Endodermal cell (in vitro differentiated cells): ENCODE results near the gene CYP4F3. TPM values are rescaled to one million over a fixed set of nuclear protein-coding genes. Genes with fewer than 3 reads are reported as not detected.
"Not testable (repeated sequence)": the region's sequence is repeated elsewhere in the genome, so short reads cannot be mapped to it uniquely, and the experiment has no call there.

ENCODE experiments used
- DNase-seq: peaks from one replicate; pipeline ENCODE4 v3.0.0-alpha.2; 2017
- H3K27ac ChIP-seq: 2 replicates; pipeline ENCODE4 v1.5.1; 2013; ENCODE audit warnings: mild to moderate bottlenecking, low read depth, low read length, moderate library complexity
- H3K27me3 ChIP-seq: 2 replicates; pipeline ENCODE4 v1.6.1; 2013; ENCODE audit warnings: mild to moderate bottlenecking, low read length, moderate library complexity; ENCODE audit not compliant: insufficient read depth, control insufficient read depth, poor library complexity, severe bottlenecking
- H3K36me3 ChIP-seq: 2 replicates; pipeline ENCODE4 v1.7.0; 2013; ENCODE audit warnings: mild to moderate bottlenecking, low read length, moderate library complexity; ENCODE audit not compliant: control insufficient read depth, insufficient read depth
- H3K4me1 ChIP-seq: one replicate; pipeline ENCODE4 v1.7.0; 2013; ENCODE audit warnings: low read length; ENCODE audit not compliant: control insufficient read depth, insufficient read depth
- H3K4me3 ChIP-seq: 2 replicates; pipeline ENCODE4 v1.5.1; 2013; ENCODE audit warnings: mild to moderate bottlenecking, low read length, moderate library complexity
- H3K9ac ChIP-seq: 2 replicates; pipeline ENCODE4 v1.6.1; 2013; ENCODE audit warnings: mild to moderate bottlenecking, low read length, moderate library complexity; ENCODE audit not compliant: poor library complexity, severe bottlenecking; ENCODE audit errors: extremely low read depth
- H3K9me3 ChIP-seq: 2 replicates; pipeline ENCODE4 v1.6.1; 2013; ENCODE audit warnings: mild to moderate bottlenecking, low read length, moderate library complexity; ENCODE audit not compliant: control insufficient read depth
- H3K27ac Mint-ChIP-seq: 2 replicates; pipeline ENCODE4 v1.8.0; 2020; ENCODE audit warnings: mixed read lengths
- H3K27me3 Mint-ChIP-seq: 2 replicates; pipeline ENCODE4 v1.8.0; 2021; ENCODE audit warnings: mild to moderate bottlenecking, mixed read lengths; ENCODE audit not compliant: insufficient read depth
- H3K36me3 Mint-ChIP-seq: 2 replicates; pipeline ENCODE4 v1.8.0; 2020; ENCODE audit warnings: low read depth, mixed read lengths
- H3K4me1 Mint-ChIP-seq: 2 replicates; pipeline ENCODE4 v1.8.0; 2020; ENCODE audit warnings: mixed read lengths
- H3K4me3 Mint-ChIP-seq: 2 replicates; pipeline ENCODE4 v1.8.0; 2020; ENCODE audit warnings: mild to moderate bottlenecking, moderate library complexity, mixed read lengths
- H3K9me3 Mint-ChIP-seq: 2 replicates; pipeline ENCODE4 v1.8.0; 2020; ENCODE audit warnings: mild to moderate bottlenecking, mixed read lengths
- WGBS, 2 experiments: methylation state at CpG; one replicate each; pipeline versions ENCODE4 v1.1.5 to v1.1.7; 2013; ENCODE audit warnings: missing lambda C conversion rate in 2 of 2, mixed read lengths in 1 of 2; ENCODE audit not compliant: insufficient coverage in 1 of 2, insufficient read length in 1 of 2; 5-methylcytosine and 5-hydroxymethylcytosine counted together
- total RNA-seq, 2 donors: library from RNA; stranded (reverse); fragmentation: NEBNext Ultra II Directional in 1 of 2; extraction: Animal tissue kit (Norgen Biotek cat#: 25700) in 1 of 2; gene quantifications; 2 replicates in 1 of 2; 3 replicates in 1 of 2; pipeline ENCODE4 v1.2.1, GENCODE V29; 2021
- TF ChIP-seq, protein P1 (sequence below): fragments of 200-600 bp; sonication (generic); conservative IDR thresholded peaks from 2 replicates; pipeline ENCODE4 v1.5.0; 2021; ENCODE audit warnings: antibody characterized with exemption, mild to moderate bottlenecking

Gene CYP4F3
- total RNA-seq, 2 donors from 2014 or later = not detected

DNA sequence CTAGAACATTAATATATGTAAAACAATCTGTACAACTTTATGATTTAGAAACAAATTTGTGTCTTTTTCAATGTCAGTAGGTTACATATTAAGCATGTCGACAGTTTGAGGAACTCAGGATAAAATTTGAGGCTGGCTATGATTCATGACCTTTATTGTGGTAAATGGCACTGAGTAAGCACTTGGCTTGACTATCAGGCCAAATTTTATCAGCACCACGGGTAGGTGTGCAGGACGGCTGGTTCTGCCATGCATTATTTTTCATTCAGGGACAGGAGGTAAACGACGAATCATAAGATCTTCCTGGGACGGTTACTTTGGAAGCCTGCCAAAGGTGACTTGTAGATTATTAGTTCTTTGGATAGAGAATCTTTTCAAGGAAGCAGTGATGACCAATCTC lies 45.6 kb upstream of the CYP4F3 start:
- Histone ChIP-seq H3K36me3 (no peaks in the 10 kb centered on the region), H3K9me3 (peaks cover 28% of the 10 kb centered on the region), H3K27me3 (no peaks in the 10 kb centered on the region), H3K27ac (no peak overlapping the region), H3K4me3 (no peak overlapping the region), H3K4me1 (no peaks in the 10 kb centered on the region), H3K9ac (no peak overlapping the region)
- Mint-ChIP-seq H3K4me1 (no peaks in the 10 kb centered on the region), H3K27me3 (no peaks in the 10 kb centered on the region), H3K27ac (no peak overlapping the region), H3K9me3 (peaks cover 71% of the 10 kb centered on the region), H3K4me3 (no peak overlapping the region), H3K36me3 (no peaks in the 10 kb centered on the region)
- DNase-seq = no peak
- WGBS, 2 experiments = 60 to 75% methylated on average over 6 of the region's 6 CpGs
- TF ChIP-seq, protein P1, sequence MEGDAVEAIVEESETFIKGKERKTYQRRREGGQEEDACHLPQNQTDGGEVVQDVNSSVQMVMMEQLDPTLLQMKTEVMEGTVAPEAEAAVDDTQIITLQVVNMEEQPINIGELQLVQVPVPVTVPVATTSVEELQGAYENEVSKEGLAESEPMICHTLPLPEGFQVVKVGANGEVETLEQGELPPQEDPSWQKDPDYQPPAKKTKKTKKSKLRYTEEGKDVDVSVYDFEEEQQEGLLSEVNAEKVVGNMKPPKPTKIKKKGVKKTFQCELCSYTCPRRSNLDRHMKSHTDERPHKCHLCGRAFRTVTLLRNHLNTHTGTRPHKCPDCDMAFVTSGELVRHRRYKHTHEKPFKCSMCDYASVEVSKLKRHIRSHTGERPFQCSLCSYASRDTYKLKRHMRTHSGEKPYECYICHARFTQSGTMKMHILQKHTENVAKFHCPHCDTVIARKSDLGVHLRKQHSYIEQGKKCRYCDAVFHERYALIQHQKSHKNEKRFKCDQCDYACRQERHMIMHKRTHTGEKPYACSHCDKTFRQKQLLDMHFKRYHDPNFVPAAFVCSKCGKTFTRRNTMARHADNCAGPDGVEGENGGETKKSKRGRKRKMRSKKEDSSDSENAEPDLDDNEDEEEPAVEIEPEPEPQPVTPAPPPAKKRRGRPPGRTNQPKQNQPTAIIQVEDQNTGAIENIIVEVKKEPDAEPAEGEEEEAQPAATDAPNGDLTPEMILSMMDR = no peak

GRCh38 chr19:15607978-15608925 lies 32.4 kb upstream of the CYP4F3 start:
- H3K9me3 Mint-ChIP-seq = peaks cover 82% of the 10 kb centered on the region
- not testable (repeated sequence) for H3K36me3 Mint-ChIP-seq, H3K4me3 Mint-ChIP-seq, DNase-seq, H3K27ac Mint-ChIP-seq, H3K4me3 ChIP-seq, H3K27me3 ChIP-seq, H3K4me1 Mint-ChIP-seq, H3K36me3 ChIP-seq, H3K27me3 Mint-ChIP-seq, H3K27ac ChIP-seq, H3K4me1 ChIP-seq, H3K9ac ChIP-seq
- peaks cover 29% of the 10 kb centered on the region for H3K9me3 ChIP-seq
- 81 to 88% methylated on average over 11 to 27 of the region's 27 CpGs for WGBS, 2 experiments

- 76% methylated on average over 8 of the region's 8 CpGs; no CpG with 5 or more reads in 1 of the 2 experiments for WGBS, 2 experiments
- TF ChIP-seq, protein P1 = no peak
- no peak overlapping the region for H3K4me3 ChIP-seq
- Mint-ChIP-seq H3K27me3 (no peaks in the 10 kb centered on the region), H3K4me3 (no peak overlapping the region), H3K36me3 (peaks cover 2% of the 10 kb centered on the region), H3K27ac (no peak overlapping the region), H3K4me1 (no peaks in the 10 kb centered on the region), H3K9me3 (peaks cover 87% of the 10 kb centered on the region)
- H3K9me3 ChIP-seq = peaks cover 35% of the 10 kb centered on the region
- H3K4me1 ChIP-seq = no peaks in the 10 kb centered on the region
- no peak overlapping the region for H3K9ac ChIP-seq
- no peak for DNase-seq
- H3K36me3 ChIP-seq = no peaks in the 10 kb centered on the region
- no peaks in the 10 kb centered on the region for H3K27me3 ChIP-seq
- no peak overlapping the region for H3K27ac ChIP-seq
These were observed 31.4 kb upstream of the CYP4F3 start for GRCh38 chr19:15609261-15609660.
